GM19239 (cell line): ENCODE data around the gene RBM20.
"Not testable (repeated sequence)": the region's sequence is repeated elsewhere in the genome, so short reads cannot be mapped to it uniquely, and the experiment has no call there.

Experiments used
- DNase-seq: peaks from one replicate; pipeline ENCODE4 v3.0.0; 2011; ENCODE audit warnings: low spot score; ENCODE audit not compliant: insufficient read length
- FAIRE-seq: peaks from 2 replicates; lab custom pipeline; 2011; peaks lifted over from hg19 to GRCh38; lab: Jason Lieb, UNC

The RBM20 gene

DNA sequence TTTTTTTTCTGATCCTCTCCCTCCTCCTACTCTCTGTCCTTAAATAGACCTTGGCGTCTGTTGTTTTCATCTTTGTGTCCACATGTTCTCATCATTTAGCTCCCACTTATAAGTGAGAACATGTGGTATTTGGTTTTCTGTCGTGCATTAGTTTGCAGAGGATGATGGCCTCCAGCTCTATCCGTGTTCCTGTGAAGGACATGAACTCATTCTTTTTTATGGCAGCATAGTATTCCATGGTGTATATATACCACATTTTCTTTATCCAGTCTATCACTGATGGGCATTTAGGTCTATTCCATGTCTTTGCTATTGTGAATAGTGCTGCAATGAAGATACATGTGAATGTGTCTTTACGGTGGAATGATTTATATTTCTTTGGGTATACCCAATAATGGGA lies 20.8 kb upstream of the RBM20 start:
- DNase-seq, FAIRE-seq: not testable (repeated sequence)

DNA sequence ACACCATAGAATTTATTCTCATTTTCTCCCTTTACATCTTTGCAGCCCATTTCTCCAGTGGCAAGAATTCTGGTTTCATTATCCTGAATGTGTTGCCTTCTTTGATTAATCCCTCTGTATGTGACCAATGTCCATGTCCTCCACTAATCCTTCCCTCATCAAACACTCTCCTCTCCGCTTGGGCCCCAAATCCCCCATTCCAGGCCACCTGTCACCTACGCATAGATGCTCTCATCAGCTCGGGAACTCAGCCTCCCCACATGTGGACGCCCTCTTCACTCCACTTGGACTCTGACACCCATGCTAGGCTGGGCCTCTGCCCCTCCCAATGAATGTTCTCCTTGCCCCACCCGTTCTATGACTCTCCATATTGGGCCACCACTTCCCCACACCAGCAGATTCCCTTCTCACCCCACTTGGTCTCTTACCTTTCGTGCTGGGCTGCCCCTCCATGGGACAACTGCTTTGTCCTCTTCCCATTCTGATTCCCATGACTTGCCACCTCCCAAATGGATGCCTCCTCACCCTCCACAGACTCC lies 18.7 kb upstream of the RBM20 start:
- DNase-seq, result no peak
- no peak for FAIRE-seq

DNA sequence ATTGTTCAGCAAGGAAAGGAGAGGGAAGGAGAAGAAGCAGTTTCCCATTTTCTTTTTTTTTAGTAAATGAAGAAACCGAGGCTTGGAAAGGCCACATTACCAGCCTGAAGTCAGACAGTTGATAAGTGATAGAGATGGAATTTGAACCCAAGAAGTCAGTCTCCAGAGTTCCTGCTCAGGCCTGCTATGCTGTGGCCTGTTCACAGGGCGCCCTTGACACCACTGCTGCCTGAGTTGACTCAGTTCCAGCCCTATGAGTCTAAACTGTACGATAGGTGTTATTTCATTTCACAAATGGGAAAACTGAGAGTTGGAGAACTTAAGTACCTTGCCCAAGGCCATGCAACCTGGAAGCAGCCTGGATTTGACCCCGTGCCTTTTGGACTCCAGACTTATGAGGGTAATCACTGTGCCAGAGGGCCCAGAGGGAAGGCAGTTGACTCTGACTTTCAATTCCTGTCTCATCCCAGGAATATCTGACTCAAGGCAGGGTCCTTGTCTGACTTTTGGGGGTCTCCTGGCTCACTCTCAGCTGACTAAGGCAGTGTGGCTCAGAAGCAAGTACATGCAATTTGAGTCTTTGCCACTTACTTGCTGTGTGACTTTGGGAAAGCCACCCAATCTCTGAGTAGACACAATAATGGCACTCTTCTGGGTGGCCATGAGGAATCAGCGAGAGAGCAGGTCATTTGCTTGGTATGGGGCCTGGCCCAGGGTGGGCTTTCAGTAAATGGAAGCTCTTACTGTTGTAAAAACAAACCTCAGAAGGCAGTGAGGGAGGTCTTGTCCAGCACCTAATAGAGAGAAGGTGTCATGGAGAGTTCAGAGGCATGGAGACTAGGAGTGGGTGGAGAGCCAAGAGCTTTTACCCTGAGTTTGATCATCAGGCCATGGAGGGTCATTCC lies 17.9 kb upstream of the RBM20 start:
- FAIRE-seq (no peak), DNase-seq (no peak)

DNA sequence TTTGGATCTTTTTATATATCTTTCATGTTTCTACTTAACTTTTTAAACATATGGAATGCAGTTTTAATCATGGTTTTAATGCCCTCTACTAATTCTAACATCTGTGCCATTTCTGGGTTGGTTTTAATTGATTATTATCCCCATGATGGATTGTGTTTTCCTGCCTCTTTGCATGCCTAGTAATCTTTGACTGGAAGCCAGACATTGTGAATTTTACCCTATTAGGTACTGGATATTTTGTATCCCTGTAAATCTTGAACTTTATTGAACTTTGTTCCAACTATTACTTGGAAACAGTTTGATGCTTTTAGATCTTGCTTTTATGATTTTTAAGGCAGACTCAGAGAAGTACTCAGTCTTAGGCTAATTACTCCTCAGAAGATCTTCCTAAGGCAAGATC lies 16.0 kb upstream of the RBM20 start:
- FAIRE-seq, result no peak

DNA sequence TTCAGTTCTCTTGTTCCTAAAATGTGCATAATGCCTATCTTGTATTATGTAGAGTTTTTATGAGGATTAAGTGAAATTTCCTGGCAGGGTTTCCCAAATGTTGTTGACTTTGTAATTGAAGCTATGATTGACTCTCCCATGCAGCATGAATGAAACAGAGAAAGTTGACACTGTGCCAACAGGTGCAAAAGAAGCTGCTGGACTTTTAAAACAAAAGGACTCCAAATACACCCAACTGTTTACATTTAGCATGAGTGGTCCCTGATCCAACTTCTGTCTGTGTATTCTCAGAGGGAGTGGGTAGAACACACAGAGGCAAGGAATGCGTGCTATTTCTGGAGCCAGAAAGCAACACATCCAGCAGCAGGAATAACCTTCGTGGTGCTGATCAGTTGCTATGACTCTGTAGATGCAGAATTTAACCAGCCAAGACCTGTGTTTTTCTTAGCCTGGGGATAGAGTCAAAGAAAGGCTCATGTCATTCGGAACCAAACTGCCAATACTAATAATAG lies 14.4 kb upstream of the RBM20 start:
- no peak for DNase-seq

More for the DNA sequence above, 16.0 kb upstream of the RBM20 start:
- no peak for DNase-seq

DNA sequence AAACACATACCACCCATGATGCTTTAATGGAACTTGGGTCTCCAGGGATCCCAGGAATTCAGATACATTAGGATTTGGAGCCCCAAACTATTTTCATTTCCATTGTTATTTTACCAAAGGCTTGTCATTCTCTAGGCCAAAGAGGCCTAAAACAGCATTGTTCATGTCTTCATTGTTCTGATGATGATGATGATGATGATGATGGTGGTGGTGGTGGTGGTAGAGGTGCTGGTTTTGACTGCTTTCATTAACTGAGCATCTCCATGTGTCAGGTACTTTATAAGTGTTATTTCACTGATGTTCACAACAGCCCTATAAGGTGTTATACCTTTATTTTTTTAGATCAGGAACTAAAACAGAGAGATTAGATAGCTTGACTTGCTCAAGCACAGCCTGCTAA lies 12.2 kb upstream of the RBM20 start:
- FAIRE-seq (no peak), DNase-seq (no peak)

More for the DNA sequence above, 14.4 kb upstream of the RBM20 start:
- no peak for FAIRE-seq

DNA sequence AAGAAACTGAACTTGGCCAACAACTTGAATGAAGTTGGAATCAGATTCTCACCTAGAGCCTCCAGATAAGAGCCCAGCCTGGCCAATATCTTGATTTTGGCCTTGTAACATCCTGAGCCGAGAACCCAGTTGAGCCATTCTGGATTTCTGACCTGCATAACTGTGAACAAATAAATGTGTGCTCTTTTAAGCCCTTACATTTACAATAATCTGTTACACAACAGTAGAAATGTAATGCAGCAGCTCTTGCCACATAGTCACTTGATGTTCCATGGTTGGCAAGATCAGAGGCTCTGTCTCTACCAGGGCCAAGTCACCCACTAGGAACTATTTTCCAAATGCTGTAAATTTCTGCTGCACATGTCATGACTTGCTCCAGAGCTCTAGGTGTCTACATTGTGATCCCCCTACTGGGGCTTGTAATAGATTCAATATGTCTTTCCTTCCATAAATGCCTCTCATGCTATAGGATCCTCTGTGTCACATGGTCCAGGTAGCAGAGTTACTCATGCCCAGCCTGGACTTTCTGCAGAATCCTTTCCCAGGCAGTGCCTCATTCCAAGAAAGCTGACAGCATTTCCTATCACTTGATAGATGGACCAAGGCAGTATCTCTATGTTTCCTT lies 11.4 kb upstream of the RBM20 start:
- FAIRE-seq, result no peak
- no peak for DNase-seq

DNA sequence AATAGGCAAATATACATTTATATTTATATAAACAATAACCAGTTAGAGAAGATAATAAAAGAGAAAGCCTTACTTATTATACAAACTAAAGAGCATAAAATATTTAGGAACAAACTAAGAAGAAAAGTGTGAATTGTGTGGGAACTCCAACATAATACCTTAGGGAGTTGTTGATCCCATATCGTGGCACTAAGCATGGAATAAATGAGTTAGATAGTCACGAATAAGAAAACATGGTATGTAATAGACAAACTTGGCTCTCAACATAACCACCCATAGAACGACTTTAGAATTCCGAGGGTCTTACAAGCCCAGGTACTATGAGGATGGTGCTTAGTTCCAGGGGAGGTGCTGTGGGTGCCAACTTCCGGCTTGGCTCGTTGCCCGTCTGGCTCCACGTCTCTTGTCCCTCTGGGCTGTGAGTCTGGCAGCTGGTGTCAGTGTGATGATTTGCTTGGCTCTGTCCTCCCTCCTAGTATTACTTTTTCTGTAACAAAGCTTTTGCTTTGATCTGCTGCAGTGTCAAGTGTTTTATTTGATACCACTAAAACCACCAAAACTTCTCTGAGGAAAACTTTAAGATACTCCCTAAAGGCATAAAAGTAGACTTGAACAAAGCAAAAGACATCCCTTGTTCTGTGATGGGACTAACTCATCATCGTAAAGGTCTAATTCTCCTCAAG lies 9.5 kb upstream of the RBM20 start:
- FAIRE-seq (no peak), DNase-seq (no peak)

DNA sequence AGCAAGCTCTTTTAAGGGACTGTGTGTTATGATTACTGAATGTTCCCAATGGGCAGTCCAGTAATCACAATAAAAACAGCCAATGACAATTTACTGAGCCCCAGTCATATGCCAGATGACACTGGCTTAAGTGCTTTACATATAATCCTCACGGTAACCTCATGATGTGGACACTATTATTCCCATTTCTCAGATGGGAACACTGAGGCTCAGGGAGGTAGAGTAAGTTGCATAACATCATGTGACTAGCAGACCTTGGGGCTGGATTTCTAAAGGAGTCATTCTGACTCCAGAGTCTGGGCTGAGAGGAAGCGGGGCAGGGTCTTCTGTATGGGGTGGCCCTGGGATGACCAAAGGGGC lies 7.6 kb upstream of the RBM20 start:
- no peak for FAIRE-seq

DNA sequence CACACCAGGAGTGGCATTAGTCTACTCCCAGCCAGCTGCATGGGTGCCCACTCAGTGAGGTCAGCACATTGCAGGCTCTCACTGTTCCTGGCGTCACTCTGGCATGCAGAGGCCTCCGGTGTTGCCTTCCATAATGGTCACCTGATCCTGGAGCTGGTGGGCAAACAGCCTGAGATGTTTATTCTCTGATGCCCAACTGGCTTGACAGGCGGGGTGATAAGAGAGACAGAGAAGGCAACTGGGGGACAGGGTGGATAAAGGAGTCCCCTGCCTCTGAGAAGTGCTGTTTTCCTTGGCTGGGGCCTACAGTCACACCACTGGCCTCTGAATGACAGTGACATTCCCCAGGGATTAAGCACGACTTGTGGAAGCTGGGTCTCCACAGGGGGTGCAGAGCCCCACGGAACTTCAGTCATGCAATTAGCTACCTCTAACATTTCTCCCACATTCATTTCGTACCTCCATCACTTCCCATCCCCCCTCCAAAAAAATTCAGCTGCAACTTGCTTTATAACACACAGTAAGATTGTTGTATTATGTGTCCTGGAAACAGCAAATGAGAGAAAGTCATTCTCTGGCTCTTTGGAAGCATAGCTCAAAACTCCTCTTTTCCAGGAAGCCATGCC lies 7.1 kb upstream of the RBM20 start:
- FAIRE-seq (no peak), DNase-seq (no peak)

More for the DNA sequence above, 7.6 kb upstream of the RBM20 start:
- no peak for DNase-seq

DNA sequence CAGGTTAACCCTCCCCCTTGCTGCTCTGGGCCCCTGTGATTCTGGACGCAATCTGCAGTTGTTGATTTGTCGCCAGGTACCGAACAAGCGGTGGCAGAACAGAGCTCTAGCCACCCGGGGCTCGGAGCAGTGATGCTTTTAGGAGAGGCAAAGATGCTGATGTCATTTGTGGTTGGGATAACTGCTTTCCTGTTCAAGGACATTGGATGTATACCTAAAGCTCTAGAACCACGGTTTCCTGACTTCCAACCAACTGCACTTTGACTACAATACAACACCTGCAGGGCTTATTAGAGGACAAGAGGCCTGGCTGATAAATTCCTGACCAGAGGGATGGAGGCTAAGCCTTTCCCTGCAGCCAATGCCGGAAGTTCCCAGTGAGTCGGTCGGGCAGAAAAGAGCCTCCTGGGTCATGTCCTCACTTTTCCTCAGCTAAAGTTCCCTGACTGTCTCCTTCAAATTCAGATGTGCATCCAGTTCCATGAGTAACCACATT lies 6.5 kb upstream of the RBM20 start:
- no peak for DNase-seq
- no peak for FAIRE-seq

DNA sequence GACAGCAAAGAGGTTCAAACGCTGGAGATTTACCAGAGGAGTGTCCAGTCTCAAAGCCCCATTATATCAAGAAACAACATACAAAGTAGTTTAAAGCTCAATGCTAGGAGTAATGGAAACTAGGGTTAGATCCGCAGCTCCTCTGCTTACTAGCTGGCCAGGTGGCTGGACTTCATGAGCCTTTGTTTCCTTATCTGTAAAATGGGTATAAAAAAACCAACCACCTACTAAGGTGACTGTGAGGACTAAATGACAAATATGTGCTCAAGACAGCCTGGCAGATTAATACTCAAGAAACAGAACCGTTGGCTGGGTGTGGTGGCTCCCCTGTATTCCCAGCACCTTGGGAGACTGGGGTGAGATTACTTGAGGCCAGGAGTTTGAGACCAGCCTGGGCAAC lies 5.8 kb upstream of the RBM20 start:
- FAIRE-seq, result no peak
- no peak for DNase-seq

DNA sequence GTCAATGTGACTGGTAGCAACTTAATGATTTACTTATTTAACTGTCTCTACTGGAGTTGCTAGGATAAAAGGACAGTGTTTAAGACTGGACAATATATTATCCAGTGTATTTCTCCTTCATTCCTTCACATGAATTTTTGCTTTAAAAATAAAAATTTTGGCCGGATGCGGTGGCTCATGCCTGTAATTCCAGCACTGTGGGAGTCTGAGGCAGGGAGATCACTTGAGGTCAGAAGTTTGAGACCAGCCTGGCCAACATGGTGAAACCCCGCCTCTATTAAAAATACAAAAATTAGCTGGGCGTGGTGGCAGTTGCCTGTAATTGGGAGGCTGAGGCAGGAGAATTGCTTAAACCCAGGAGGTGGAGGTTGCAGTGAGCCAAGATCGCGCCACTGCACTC lies 5.1 kb upstream of the RBM20 start:
- DNase-seq, FAIRE-seq: not testable (repeated sequence)

DNA sequence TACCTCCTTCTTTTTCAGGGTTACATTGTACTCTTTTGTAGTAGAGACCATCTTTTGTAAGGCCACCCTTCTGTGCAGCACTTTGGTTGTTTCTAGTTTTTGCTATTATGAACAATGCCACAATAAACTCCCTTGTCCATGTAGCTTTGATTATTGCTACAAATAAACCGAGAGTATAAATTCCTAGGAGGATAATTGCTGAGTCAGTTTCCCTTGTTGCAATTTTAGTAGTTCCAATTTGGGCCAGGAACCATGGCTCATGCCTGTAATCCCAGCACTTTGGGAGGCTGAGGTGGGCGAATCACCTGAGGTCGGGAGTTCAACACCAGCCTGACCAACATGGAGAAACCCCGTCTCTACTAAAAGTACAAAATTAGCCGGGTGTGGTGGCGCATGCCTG lies 4.3 kb upstream of the RBM20 start:
- not testable (repeated sequence) for FAIRE-seq, DNase-seq

DNA sequence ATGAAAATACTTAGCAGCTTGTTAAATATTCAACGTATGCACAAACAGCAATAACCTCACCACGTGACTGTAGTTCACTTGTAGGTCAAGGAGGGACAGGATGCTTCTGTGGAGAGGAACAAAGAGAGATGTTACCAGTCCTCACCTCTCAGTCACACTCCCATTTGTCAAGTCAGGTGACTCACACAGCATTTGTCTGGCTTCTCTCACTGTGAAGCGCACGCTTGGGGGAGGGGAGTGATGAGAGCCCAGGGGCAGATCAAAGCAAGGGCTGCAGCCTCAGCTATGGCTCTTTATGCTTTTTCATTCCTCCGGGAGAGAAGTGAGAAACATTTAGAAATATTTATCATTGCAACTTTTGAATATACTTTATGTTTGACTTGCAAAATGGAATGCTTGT lies 2.9 kb upstream of the RBM20 start:
- DNase-seq, result no peak
- no peak for FAIRE-seq

DNA sequence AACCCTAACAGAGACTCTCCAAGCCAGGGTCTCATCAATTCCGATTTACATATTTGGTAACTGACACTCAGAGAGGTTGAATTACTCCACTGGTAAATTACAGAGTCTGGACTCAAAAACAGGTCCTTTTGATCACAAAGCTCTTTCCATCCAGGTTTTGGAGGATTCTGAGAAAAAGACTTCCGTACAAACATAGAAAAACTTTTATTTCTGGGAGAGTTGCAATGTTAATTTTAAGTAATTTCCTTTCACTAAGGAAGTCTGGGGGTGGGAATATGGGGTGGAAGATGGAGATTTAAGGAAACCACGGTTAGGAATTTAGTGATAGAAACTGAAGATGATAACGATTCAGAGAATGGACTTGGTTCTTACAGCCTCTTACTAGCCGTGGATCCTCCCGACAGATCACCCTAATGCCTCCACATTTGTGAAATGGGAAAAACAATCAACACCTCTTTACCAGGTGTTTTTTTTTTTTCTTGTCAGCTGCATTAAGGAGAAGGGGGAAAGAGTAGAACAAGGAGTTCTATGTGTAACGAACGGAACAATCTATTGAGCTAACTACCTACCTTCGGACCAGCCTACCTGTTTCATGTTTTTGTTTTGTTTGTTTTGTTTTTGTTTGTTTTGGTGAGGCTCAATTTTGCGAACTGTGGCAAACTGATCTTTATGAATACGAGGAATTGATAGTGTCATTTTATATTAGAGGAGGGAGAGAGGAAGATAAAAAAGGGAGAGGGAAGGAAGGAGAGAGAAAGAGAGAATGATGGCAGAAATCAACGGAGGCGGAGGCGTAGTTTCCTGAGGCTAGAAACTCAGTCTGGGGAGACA lies 1.7 kb upstream of the RBM20 start:
- FAIRE-seq (no peak), DNase-seq (no peak)

DNA sequence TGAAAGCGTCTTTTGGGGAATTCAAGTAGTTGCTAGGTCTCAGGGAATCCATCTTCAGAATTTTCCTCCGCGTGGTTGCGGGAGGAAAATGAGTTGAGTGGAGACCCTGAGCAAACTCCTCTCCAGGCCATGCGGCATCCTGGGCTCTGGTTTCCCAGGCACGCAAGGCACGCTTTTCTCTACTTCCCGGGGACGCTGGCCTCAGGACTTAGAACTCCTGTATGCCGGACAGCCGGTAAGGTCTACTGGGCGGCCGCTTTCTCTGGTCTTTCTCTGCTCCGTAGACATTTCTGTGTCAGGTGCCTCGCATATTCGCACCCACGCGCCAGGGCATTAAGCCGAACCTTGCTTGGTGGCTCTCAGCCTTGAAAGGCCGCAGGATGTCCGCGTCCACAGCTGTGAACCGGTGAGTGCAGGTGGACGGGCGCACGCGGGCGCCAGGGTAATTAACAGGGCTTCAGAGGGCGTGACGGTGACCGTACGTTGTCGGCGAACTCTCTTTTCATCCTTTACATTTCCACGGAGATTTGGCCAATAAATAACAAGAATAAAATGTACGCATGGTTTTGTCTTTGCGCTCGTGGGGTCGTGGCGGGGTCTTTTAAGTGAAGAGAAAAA lies 992 bp upstream of the RBM20 start:
- FAIRE-seq, result no peak

DNA sequence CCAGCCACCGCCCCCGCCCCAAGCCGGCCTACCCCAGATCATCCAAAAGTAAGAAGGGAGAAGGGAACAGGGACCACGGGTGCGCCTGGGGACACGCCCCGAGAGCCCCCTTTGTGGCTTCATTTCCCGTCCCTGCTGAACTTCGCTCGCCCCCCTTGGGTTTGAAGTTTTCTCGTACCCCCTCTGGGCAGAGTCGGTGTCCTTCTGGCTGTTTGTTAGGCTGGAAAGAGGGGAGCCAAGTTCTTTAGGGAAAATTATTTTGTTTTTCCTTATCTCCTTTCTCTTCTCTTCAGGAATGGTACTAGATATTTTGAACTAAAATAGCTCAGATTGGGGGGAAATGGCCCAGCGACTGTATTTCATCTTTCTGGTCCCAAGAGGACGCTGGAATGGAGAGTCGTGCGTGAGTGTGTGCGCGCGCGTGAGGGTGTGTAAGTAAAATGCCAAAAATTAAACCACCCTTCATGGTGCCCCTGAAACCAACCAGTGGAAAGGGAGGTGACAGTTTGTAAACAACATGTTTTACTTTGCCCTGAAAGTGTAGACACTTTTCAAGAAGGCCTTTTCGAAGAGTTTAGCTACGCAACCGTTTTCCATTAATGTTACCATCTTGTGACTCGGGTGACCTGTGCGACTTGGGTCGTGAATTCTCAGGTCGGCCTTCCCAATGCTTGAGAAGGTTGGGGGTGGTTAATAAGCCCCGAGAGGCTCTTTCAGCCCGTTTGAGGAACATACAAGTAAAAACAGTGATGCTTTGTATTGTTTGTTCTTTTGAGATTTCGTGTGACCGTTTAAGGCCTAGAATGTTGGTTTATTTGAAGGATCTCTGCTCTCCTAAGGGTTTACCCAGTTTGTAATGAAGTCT lies 694 bp downstream of the RBM20 start:
- no peak for FAIRE-seq
- no peak for DNase-seq

More for the DNA sequence above, 992 bp upstream of the RBM20 start:
- DNase-seq, result no peak
